H1 (cell line): ENCODE measurements around the gene SCD. TPM values are rescaled to one million over a fixed set of nuclear protein-coding genes. Genes with fewer than 3 reads are reported as not detected.

Experiments
- CTCF ChIA-PET: fragments of 300-600 bp; sonication (Branson Sonifier 250); formaldehyde crosslinking; loops from one replicate; lab custom pipeline; 2021; ENCODE audit not compliant: partially characterized antibody; lab: Charles Lee
- POLR2A ChIA-PET: fragments of 300-600 bp; sonication (Branson Sonifier 250); formaldehyde crosslinking; loops from one replicate; lab custom pipeline; 2021; ENCODE audit warnings: inconsistent platforms; ENCODE audit not compliant: partially characterized antibody; lab: Charles Lee
- DNase-seq, 2 experiments: peaks; one replicate each; pipeline versions ENCODE4 v3.0.0 to v3.0.0-alpha.2; 2010 to 2022; ENCODE audit warnings: low spot score in 2 of 2, low read depth in 1 of 2, mixed read lengths in 1 of 2
- FAIRE-seq: peaks from 2 replicates; lab custom pipeline; 2011; peaks lifted over from hg19 to GRCh38; lab: Jason Lieb, UNC
- H2AFZ ChIP-seq: 2 replicates; pipeline ENCODE4 v1.8.1; 2012; ENCODE audit warnings: low read length, inconsistent platforms
- H2AK5ac ChIP-seq: 2 replicates; pipeline ENCODE4 v1.6.1; 2013; ENCODE audit warnings: low read depth, low read length
- H2BK120ac ChIP-seq: replicated peaks from 2 replicates; pipeline ENCODE3; 2013; ENCODE audit warnings: low read depth, low read length, inconsistent platforms
- H2BK12ac ChIP-seq: 2 replicates; pipeline ENCODE4 v1.6.1; 2013; ENCODE audit warnings: low read depth, low read length
- H2BK15ac ChIP-seq: 2 replicates; pipeline ENCODE4 v1.6.1; 2013; ENCODE audit warnings: low read length
- H2BK20ac ChIP-seq: 2 replicates; pipeline ENCODE4 v1.6.1; 2013; ENCODE audit warnings: low read length
- H2BK5ac ChIP-seq: 2 replicates; pipeline ENCODE4 v1.6.1; 2013; ENCODE audit warnings: low read depth, low read length
- H3K14ac ChIP-seq: 2 replicates; pipeline ENCODE4 v1.6.1; 2013; ENCODE audit warnings: inconsistent platforms; ENCODE audit not compliant: insufficient read length
- H3K18ac ChIP-seq: 2 replicates; pipeline ENCODE4 v1.6.1; 2013; ENCODE audit warnings: low read length; ENCODE audit errors: extremely low read depth
- H3K23ac ChIP-seq: 2 replicates; pipeline ENCODE4 v1.6.1; 2013; ENCODE audit warnings: inconsistent platforms; ENCODE audit not compliant: insufficient read length
- H3K23me2 ChIP-seq: 2 replicates; pipeline ENCODE4 v1.6.1; 2013; ENCODE audit warnings: low read depth, low read length
- H3K27ac ChIP-seq: 2 replicates; pipeline ENCODE4 v1.6.1; 2011; ENCODE audit warnings: low read depth, low read length, inconsistent platforms
- H3K27me3 ChIP-seq, 4 experiments: replicated peaks in 1 of 4; 1 replicate in 1 of 4; 2 replicates in 3 of 4; pipeline versions ENCODE4 v1.6.1 to v1.8.1; 2011 to 2013; ENCODE audit warnings: low read length in 3 of 4, mild to moderate bottlenecking in 3 of 4, inconsistent platforms in 2 of 4, mixed read lengths in 2 of 4, moderate library complexity in 1 of 4; ENCODE audit not compliant: control insufficient read depth in 3 of 4, insufficient read depth in 3 of 4; ENCODE audit errors: extremely low read depth in 1 of 4
- H3K36me3 ChIP-seq, 4 experiments: 2 replicates each; pipeline versions ENCODE4 v1.6.1 to v1.8.1; 2011 to 2013; ENCODE audit warnings: mild to moderate bottlenecking in 4 of 4, low read length in 3 of 4, moderate library complexity in 2 of 4, control low read depth in 1 of 4, inconsistent platforms in 1 of 4; ENCODE audit not compliant: insufficient read depth in 4 of 4, control insufficient read depth in 2 of 4
- H3K4ac ChIP-seq: replicated peaks from 2 replicates; pipeline ENCODE3; 2013; ENCODE audit warnings: low read length, low read depth, mixed read lengths, inconsistent platforms; ENCODE audit not compliant: insufficient read length
- H3K4me1 ChIP-seq, 4 experiments: replicated peaks in 1 of 4; 1 replicate in 1 of 4; 2 replicates in 3 of 4; pipeline versions ENCODE4 v1.6.1 to v1.8.1; 2011 to 2013; ENCODE audit warnings: low read length in 3 of 4, inconsistent platforms in 2 of 4, mixed read lengths in 1 of 4; ENCODE audit not compliant: insufficient read depth in 4 of 4, control insufficient read depth in 3 of 4
- H3K4me2 ChIP-seq, 2 experiments: 2 replicates each; pipeline versions ENCODE4 v1.6.1 to v1.8.1; 2011 to 2013; ENCODE audit warnings: low read depth in 2 of 2, low read length in 2 of 2, control low read depth in 1 of 2, inconsistent platforms in 1 of 2, mild to moderate bottlenecking in 1 of 2; ENCODE audit not compliant: insufficient read depth in 1 of 2
- H3K4me3 ChIP-seq, 4 experiments: fragments of 200-600, 300-600 bp in 1 of 4; sonication (generic), shearing (Covaris generic), sonication (Bioruptor Twin) in 1 of 4; 2 replicates each; pipeline versions ENCODE4 v1.5.1 to v1.8.1; 2011 to 2016; ENCODE audit warnings: low read length in 4 of 4, low read depth in 3 of 4, control low read depth in 2 of 4, inconsistent platforms in 2 of 4, mild to moderate bottlenecking in 2 of 4, mixed read lengths in 1 of 4, moderate library complexity in 1 of 4; ENCODE audit not compliant: insufficient read depth in 2 of 4; ENCODE audit errors: extremely low read depth in 1 of 4
- H3K56ac ChIP-seq: replicated peaks from 2 replicates; pipeline ENCODE3; 2013; ENCODE audit warnings: low read depth, mild to moderate bottlenecking, mixed read lengths, low read length, inconsistent platforms; ENCODE audit not compliant: insufficient read length
- H3K79me1 ChIP-seq: 2 replicates; pipeline ENCODE4 v1.6.1; 2013; ENCODE audit warnings: low read depth, low read length, control low read depth
- H3K79me2 ChIP-seq, 2 experiments: 2 replicates each; pipeline versions ENCODE4 v1.6.1 to v1.8.1; 2012 to 2013; ENCODE audit warnings: low read length in 2 of 2, mild to moderate bottlenecking in 2 of 2, inconsistent platforms in 1 of 2; ENCODE audit not compliant: insufficient read depth in 2 of 2, control insufficient read depth in 1 of 2
- H3K9ac ChIP-seq, 4 experiments: replicated peaks in 1 of 4; 1 replicate in 1 of 4; 2 replicates in 3 of 4; pipeline versions ENCODE4 v1.6.1 to v1.8.1; 2011 to 2013; ENCODE audit warnings: low read depth in 3 of 4, low read length in 3 of 4, control low read depth in 2 of 4, mild to moderate bottlenecking in 2 of 4, moderate library complexity in 2 of 4, inconsistent platforms in 1 of 4; ENCODE audit errors: extremely low read depth in 1 of 4
- H3K9me3 ChIP-seq, 2 experiments: 2 replicates each; pipeline versions ENCODE4 v1.6.1 to v1.8.1; 2012 to 2013; ENCODE audit warnings: mild to moderate bottlenecking in 2 of 2, moderate library complexity in 2 of 2, control low read depth in 1 of 2, inconsistent platforms in 1 of 2, low read depth in 1 of 2, low read length in 1 of 2, mixed read lengths in 1 of 2; ENCODE audit not compliant: insufficient read depth in 2 of 2
- H4K20me1 ChIP-seq, 2 experiments: replicated peaks in 1 of 2; 2 replicates each; pipeline versions ENCODE3 to v1.8.1; 2011 to 2013; ENCODE audit warnings: inconsistent platforms in 2 of 2, low read length in 2 of 2, mild to moderate bottlenecking in 1 of 2; ENCODE audit not compliant: insufficient read depth in 2 of 2, control insufficient read depth in 1 of 2
- H4K5ac ChIP-seq: 2 replicates; pipeline ENCODE4 v1.6.1; 2013; ENCODE audit warnings: low read length, low read depth, mixed read lengths, inconsistent platforms; ENCODE audit not compliant: insufficient read length
- H4K8ac ChIP-seq: 2 replicates; pipeline ENCODE4 v1.8.0; 2013; ENCODE audit warnings: mild to moderate bottlenecking, moderate library complexity, low read length, inconsistent platforms; ENCODE audit not compliant: insufficient read depth; ENCODE audit errors: extremely low read depth
- H4K91ac ChIP-seq: replicated peaks from 2 replicates; pipeline ENCODE3; 2013; ENCODE audit warnings: low read length, mixed read lengths, inconsistent platforms; ENCODE audit not compliant: insufficient read length
- ATF3 ChIP-seq: IDR thresholded peaks from 2 replicates; pipeline ENCODE4 v1.6.1; 2011; ENCODE audit warnings: low read depth, mild to moderate bottlenecking, low read length; ENCODE audit not compliant: insufficient read depth
- KDM5A ChIP-seq: fragments of 200-600 bp; IDR thresholded peaks from 2 replicates; pipeline ENCODE4 v1.7.1; 2012; ENCODE audit warnings: mild to moderate bottlenecking, low read length, inconsistent platforms, mixed read lengths
- TBP ChIP-seq: IDR thresholded peaks from 2 replicates; pipeline ENCODE4 v1.6.1; 2011; ENCODE audit warnings: low read depth, low read length, improper control_type of control experiment
- YY1 ChIP-seq: IDR thresholded peaks from 2 replicates; pipeline ENCODE4 v1.6.1; 2011; ENCODE audit warnings: low read depth, mild to moderate bottlenecking, low read length
- WGBS, 2 experiments: shearing (Covaris generic) in 1 of 2; methylation state at CpG; one replicate each; pipeline versions ENCODE4 v1.1.6 to v1.1.7; 2013 to 2015; ENCODE audit warnings: low lambda C conversion rate in 2 of 2, mixed read lengths in 2 of 2, inconsistent platforms in 1 of 2, low coverage in 1 of 2, missing lambda C conversion rate in 1 of 2; ENCODE audit not compliant: insufficient replicate concordance in 2 of 2, insufficient coverage in 1 of 2, insufficient read length in 1 of 2; ENCODE audit errors: extremely low coverage in 1 of 2, missing lambda C conversion rate in 1 of 2; 5-methylcytosine and 5-hydroxymethylcytosine counted together
- polyA plus RNA-seq, 7 experiments: library from polyadenylated mRNA; depleted of rRNA in 3 of 7; stranded (reverse) in 5 of 7; unstranded in 2 of 7; fragments of >200 nt in 5 of 7; fragments of 200-250 nt in 2 of 7; gene quantifications; 1 replicate in 5 of 7; 2 replicates in 1 of 7; 4 replicates in 1 of 7; pipeline versions ENCODE4 v1.2.1 to v1.2.3, GENCODE V29; 2011 to 2013; ENCODE audit warnings: missing spikeins in 2 of 7, mixed read lengths in 2 of 7
- total RNA-seq: library from RNA; stranded (reverse); fragmentation: NEBNext Ultra II Directional; extraction: Animal tissue kit (Norgen Biotek cat#: 25700); gene quantifications from 2 replicates; pipeline ENCODE4 v1.2.1, GENCODE V29; 2021

The SCD gene
- total and polyA plus RNA-seq, 2 of the 8 experiments (the other 6 are each of a cell fraction or from before 2014, with no cell fraction given), result 397 to 621 TPM

GRCh38 chr10:100311298-100311697 lies 35.7 kb upstream of the SCD start:
- Histone ChIP-seq H2BK5ac (no peak overlapping the region), H3K27me3 (no peaks in the 10 kb centered on the region; a peak in 1 of 7 replicates), H3K4me1 (no peaks in the 10 kb centered on the region), H3K23ac (no peak overlapping the region), H3K4ac (no peak overlapping the region), H2AK5ac (no peak overlapping the region), H3K79me2 (no peaks in the 10 kb centered on the region), H4K5ac (no peak overlapping the region), H4K20me1 (no peaks in the 10 kb centered on the region), H3K18ac (no peak overlapping the region), H3K9me3 (no peaks in the 10 kb centered on the region), H2AFZ (no peak overlapping the region), H2BK120ac (no peak overlapping the region), H3K4me2 (no peak overlapping the region), H2BK15ac (no peak overlapping the region), H3K9ac (no peak overlapping the region), H3K56ac (no peak overlapping the region), H3K23me2 (no peaks in the 10 kb centered on the region), H3K79me1 (no peaks in the 10 kb centered on the region), H2BK12ac (no peak overlapping the region), H3K4me3 (no peak overlapping the region), H3K27ac (no peak overlapping the region), H2BK20ac (no peak overlapping the region), H4K91ac (no peak overlapping the region), H4K8ac (no peak overlapping the region), H3K36me3 (no peaks in the 10 kb centered on the region), H3K14ac (no peak overlapping the region)
- FAIRE-seq, result no peak
- DNase-seq, result no peak
- WGBS, 2 experiments, result 87% methylated on average over 4 of the region's 4 CpGs; no CpG with 5 or more reads in 1 of the 2 experiments
- TF ChIP-seq KDM5A (no peak), TBP (no peak), ATF3 (no peak), YY1 (no peak)
- CTCF ChIA-PET, result interaction anchor here (1.2 to 3.1 kb wide), 2 partner anchors 15 to 206 kb away, joined by 3 to 13 read pairs; no protein-coding TSS in a partner anchor
- POLR2A ChIA-PET, result no interaction called here
